CD4-positive, alpha-beta T cell treated with Interleukin-17A for 1 hour (primary cell): ENCODE data around the gene SPTB.

Experiments
- DNase-seq: peaks from one replicate; pipeline ENCODE4 v3.0.0-alpha.2; 2020

The SPTB gene

DNA sequence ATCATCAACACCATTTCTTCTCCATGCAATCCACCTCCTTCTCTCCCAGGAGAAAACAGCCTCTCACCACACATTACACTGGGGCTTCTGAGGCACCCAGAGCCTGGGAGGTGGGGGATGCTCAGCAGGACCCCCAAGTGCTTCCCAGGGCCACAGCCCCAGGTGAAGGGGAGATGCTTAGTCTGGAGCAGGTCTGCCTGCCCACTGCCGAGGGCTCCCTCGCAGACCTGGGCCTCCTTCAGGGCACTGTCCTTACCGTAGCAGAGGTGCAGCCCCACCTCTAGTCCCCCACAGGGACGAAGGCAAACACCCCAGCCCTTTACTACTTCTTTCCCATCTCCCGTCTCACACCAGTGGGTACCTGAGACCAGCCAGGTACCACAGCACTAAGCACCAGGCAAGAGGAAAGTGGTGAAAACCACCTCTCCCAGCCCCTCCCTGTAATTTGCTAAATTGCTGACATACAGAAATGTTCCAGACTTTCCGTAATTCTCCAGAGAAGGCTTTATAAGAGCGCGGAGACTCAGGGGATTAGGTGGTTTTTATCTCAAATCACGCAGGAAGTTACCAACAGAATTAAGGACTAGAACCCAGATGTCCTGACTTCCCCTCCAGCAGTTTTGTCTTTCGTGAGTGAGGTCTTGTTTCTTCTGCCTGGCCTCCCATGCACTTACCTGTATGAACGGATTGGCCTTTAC, 116.5 kb downstream of the SPTB start:
- no peak for DNase-seq

DNA sequence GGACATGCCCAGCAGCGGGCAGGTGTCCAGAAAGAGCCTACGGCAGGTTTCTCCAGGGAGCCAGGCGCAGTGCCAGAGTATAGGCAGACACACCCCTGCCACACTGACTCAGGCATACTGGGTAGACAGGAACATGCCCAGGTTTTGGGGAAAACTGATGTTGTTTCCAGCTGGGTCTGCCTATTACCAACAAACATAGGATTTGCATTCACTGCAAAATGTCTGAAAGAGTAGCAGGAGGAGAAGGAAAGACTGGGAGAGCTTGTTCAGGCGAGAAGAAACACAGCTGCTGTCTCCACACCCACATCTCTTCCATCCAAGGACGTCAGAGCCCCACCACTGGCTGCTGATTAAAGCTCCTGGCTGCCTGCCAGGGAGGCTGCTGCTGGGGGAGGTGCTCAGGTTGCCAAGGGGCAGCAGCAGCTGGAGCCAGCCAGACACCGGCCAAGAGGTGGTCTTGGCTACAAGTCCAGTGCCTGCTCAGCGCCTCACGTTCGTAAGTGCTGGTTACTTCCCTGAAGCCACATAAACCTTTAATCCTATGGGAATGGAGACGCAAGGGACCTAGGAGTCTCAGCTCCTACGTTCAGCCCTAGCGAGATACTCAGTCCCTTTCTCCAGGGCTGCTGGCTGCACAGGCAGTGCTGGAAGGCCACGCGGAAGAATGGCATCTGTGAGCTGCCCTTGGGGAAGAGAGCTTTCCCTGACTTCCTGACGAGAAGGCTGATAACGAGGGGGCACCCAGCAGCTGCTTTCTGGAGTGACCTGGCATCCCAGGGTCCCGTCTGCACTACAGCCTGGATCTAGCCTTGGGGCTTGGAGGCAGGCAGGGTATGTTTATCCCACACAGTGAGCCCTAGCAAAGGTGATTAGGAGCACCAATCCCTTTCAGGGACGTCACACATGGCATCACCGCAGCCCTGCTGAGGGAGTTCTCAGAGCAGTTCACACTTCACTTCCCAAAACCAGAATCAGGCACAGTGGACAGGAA, 117.4 kb downstream of the SPTB start:
- DNase-seq = peak; percentile 49

DNA sequence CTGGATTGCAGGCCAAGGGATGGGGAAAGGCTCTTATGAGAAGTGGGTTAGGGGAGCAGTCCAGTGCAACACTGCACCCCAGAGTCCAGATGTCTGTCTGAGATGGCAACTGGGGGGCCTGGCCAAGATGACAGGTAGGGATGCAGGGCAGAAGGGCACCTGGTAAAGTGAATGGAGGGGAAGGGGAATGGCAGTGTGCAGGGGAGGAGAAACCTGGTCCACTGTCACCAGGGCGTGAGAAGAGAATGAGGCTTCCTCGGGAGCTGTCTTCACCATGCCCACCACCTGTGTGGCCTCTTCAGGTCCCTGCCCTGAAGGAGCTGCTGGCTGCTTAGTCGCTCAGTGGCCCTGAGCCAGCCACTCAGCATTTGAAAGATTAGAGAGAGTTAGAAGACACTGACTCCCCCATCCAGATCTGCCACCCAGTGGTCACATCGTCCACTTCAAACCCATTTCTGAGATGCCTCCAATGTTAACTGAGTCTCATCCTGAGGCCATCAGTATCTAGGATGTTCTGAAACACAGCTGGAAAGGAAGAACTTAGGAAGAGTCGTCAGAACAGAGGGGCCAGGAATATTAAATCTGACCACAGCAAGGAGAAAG, 118.2 kb downstream of the SPTB start:
- DNase-seq = no peak

DNA sequence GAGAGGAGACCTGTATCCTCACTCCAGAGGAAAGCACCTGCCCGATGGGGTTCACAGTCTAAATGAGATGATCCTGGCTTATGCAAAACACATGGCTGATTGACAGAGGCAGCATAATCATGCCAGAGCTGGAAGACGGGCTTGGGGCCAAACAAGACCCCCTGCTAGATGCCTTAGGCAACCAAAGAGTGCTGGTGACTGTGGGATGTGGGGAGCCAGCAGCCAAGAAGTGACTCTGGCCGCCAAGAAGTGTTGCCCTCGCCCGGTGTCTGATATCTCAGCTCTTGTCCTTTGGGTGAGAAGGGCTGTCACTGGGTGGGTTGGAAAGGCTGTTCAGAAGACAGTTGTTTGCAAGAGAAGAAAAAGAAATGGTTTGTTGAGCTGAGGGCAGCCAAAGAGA, 118.8 kb downstream of the SPTB start:
- DNase-seq = no peak

DNA sequence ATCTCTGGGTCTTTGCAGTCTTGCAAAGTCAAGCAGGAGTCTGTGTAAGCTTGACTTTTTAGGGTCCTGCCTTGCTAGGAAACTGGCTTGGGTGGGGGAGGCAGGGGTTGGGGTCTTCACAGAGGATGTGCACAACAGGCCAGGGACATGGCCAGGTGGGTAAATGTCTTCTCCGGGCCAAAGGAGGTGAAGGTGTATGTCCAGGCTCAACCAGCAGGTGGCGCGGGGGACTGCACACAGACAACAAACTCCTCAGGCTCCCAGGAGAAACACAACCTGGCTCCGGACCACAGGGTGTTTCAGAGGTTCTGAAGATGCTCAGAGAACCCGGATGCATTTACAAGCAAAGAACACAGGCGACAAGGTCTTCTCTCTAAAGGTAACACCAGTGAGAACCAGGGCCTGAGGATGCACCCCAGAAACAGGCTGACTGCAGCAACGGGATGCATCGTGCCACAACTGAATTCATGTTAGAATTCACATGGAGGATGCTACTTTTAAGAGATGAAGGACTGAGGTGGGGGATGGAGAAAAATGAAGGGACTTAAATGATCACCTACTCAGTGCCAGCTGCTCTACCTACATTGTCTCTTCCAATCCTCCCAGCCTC, 119.5 kb downstream of the SPTB start:
- peak; percentile 70 for DNase-seq

DNA sequence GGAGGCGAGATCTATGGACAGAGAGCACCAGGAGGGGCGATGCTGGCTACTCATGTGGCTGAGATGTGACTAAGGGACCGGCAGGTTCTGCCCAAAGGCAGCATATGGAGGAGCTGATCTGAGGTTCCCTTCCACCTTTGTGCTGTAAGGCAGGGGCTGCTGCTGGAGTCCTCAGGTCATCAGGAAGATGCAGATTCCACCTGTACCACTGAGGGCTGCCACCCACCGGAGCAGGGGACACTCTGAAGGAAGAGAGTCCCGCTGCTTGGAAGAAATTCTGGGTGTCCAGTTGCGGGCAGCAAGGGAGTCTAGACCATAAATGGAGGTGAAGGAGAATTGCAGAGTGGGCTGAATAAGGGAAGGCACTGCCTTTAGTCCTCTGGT, 120.2 kb downstream of the SPTB start:
- no peak for DNase-seq

DNA sequence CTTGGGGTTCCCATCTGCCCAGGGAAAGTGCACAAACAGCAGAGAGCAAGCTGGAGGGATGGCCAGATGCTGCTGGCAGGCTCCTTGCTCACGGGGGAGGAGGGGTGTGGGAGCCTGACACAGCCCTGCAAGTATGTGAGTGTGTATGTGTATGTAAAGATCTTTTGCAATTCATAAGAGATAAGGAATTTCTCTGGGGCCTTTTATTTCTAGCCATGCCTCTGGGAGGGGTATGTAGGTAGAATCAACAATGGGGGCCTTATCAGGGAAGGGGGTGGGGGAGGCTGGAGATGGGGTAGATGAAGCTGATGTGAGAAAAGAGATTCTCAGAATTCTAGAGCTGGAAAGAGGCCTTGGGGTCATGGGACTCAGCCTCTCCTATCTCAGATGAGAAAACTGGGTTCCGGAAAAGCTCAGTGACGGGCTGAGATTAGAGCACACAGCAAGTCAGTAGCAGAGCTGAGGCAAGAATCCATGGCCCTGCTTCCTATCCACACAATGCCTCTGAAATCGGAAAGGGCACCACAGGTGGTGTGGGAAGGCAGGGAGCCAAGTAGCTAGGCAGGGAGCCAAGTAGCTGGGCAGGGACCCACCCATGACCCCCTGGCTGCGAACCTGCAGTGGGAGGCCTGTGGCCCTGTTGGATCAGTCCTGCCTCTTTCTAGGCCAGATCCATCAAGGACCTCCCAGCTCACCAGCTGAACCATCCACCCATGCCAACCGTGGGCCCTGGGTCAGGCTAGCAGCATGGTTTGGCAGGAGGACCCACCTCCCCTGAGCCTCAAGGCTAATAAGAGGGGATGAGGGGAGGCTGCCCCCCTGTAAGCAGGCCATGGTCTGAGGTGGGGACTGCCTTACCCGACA, 120.8 kb downstream of the SPTB start:
- no peak for DNase-seq

DNA sequence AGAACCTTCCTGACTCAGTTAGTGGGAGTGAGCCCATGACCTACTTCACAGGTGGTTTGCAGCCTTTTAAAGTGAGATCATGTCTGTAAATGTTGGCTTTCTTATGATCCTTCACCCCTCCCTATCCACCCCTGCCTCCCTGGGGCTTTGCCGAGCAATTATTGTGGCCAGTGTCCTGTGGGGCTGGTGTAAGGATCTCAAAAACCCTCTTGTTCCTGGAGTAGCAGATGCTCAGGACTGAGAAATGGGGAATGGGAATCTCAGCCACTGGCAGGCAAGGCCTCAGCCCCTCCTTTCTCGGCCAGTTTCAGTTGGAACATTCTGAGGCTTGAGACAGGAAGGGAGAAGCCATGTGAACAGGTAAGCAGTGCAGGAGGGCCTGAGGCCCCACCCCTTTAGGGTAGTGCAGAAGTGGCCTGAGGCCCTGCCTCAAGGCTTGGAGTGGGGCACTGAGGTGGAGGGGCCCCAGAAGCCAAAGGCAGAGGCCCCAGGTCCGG, 121.6 kb downstream of the SPTB start:
- no peak for DNase-seq

DNA sequence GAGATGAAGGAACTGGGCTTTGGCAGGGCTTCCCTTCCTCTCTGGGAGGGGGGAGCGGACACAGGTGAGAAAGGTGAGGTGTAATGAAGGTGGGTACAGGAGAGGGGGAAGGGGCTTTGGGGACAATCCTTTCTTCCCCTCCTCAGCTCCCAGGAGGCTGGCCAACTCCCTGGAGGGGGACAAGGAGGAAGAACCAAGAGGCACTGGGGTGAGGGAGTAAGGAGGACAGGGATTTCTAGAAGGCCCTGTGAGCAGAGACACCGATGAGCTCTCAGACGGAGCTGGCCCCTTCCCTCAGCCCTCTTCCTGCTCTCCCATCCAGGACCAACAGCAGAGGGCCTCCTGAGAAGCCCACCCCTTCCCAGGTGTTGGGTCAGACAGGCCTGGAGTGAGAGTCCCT, 122.1 kb downstream of the SPTB start:
- DNase-seq = no peak

DNA sequence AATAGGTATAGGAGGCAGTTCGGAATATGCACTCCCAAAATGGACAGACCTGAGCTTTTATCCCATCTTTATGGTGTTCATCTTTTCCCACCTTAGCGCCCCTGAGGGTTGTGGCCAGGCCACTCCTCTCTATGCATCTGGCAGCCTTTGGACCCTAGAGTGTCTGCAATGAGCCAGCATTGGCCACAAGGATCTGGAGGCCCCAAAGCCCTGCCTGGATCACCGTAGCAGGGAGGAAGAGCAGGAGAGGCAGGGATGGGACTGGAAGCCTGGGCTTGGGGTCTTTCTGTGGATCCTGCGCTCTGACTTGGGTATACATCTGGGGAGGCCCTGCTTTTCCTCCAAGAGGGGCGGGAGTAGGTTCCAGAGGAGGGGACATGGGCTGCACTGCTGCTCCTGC, 123.0 kb downstream of the SPTB start:
- DNase-seq = no peak

DNA sequence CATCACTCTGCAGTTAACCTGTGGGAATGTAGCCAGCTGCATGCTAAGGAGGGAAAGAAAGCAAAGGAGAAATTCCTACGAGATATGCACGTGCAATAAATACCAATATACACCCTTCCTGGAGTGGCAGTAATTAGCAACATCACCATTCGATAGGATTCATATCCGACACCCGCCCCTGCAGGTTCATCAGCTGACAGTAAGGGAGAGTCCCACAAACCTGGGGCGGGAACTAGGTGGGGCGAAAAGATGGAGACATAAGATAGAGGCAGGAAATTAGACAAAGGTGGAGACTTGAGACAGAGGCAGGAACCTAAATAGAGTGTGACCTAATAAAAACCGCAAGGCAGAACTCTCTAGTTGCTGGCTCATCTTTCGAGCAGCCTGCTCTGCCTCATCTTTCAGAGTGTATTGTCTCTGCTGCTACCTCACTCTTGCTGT, 123.9 kb downstream of the SPTB start:
- DNase-seq = peak; percentile 89

DNA sequence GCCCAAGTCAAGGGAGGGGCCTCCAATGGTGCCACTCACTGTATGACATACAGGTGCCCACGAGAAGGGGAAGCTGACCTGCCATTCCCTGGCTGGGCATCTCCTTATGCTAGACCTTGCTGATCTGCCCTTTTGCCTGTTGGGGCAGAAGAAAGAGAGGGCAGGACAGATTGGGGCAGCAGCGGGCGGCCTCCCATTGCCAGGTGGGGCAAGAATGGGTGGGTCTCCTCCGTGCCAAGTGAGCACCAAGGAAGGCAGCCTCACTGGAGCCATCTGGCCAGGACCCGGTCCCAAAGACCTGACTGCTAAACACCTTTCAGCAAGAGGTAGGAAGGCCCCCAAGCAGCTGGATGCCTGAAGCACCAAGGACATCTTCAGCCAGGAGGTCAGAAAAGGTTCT, 125.0 kb downstream of the SPTB start:
- DNase-seq = no peak

DNA sequence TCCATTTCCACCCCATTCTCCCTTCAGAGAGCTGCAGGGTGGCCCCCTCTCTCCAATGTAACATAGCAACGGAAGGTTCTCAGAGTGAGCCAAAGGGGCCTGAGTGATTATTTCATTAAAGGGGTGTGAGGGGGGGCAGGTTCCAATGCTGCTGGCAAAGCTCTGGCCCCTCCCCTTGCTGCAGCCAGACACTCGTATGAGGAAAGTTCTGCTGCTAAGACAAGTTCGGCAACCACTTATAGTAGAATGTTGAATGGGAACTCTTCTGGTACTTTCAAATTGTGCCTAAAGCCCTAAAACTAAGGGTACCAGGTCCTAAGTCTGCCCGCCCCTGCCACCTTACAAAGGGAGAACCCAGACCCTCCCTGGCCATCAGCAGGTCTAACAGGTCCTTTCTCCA, 125.7 kb downstream of the SPTB start:
- DNase-seq = no peak

DNA sequence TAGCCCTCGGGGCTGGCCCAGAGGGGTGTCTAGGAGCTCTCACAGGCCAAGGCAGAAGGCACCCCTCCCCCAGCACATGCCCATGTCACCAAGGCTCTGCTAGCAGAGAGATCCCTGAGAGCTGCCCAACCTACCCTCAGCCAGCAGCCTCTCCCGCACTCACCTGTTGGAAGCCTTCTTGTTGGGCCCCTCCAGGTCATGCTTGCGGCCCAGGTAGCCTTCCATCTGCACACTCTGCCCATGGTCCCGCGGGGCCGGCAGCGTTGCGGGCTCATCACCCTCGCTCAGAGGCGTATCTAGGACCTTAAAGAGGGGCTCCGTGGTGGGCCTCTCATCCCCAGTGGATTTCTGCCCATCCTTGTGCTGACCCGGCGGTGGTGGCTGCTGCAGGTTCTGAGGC, 126.3 kb downstream of the SPTB start:
- no peak for DNase-seq

DNA sequence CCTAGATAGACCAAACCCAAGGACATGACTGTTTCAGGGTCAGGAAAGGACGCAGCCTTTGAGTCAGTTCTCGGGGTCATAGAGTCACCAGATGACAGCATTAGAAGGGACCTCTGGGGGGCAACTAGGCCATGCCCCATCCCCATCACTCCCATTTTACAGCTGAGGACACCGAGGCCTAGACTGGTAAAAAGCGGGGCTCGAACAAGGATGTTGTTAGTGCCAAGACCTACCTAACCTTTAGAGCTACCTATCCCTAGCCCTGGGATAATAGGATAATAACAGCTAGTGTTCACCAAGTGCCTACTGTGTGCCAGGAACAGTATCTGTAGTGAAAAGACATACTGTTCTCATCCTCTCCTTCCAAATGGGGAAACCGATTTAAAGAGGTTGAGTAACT, 126.8 kb downstream of the SPTB start:
- no peak for DNase-seq

DNA sequence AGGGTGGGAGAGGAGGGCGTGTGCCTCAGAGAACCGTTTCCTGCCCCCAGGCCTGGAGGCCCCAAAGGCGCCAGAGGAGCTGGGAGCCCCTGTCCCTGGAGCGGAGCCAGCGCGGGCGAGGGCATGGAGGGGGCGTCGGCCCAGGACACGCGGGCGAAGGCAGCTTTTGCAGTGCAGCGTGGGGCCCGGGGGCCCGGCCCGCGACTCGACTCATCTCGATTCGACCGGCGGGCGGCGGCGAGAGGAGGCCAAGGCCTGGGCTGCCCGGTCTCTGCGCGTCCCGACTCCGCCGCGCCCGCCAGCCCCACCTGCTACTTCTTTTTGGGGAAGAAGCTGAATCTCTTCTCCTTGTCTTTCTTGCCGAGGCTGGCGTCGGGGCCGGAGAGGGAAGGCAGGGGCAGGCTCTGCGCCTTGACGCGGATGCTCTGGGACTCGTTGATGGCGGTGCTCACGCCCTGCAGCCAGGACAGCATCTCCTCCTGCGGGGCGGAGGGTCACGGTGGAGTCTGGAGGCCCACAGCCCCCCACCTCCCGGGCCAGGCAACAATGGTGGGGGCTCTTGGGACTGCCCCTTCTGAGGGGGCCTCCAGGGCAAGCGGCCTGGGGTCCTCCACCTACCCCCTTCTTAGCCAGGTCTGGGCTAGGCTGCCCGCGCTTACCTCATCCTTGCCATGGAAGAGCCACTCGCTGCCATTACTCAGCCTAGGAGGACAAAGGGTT, 130.6 kb downstream of the SPTB start:
- no peak for DNase-seq

DNA sequence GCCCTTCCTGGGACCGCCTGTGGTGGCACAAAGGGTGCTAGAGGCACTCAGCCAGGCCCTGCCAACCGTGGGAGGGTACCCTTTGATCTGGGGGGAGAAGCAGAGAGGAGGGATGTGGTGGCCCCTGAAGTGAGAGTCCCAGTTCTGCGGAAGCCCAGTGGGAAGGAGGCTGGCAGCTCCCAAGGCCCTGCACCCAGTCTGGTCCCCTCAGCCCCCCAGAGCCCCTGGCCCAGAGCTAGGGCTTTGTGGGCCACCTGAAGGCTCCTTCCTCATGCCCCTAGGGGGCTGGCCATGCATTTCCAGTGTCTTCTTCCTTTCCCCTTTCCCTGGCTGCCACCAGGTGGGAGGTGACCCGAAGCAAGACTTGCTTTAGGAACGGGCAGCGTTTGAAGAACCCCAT, 131.2 kb downstream of the SPTB start:
- no peak for DNase-seq

DNA sequence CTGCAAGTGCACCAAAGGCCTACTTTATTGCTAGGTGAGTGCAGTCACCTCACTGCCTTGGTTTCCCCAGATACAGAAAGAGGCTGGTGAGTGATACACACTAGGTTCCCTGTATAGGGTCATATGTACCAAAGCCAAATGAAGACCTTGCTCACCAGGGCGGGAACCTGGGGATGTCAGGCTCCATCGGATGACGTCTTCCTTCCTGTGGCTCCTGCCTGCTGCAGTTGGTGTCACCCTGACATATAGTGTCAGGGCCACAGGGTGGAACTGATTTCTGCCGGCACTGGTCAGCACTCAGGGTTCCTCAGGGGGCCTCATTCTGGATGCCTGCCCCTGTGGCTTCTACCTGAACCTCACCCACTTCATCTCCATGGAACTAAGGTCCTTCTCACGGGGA, 132.4 kb downstream of the SPTB start:
- no peak for DNase-seq

DNA sequence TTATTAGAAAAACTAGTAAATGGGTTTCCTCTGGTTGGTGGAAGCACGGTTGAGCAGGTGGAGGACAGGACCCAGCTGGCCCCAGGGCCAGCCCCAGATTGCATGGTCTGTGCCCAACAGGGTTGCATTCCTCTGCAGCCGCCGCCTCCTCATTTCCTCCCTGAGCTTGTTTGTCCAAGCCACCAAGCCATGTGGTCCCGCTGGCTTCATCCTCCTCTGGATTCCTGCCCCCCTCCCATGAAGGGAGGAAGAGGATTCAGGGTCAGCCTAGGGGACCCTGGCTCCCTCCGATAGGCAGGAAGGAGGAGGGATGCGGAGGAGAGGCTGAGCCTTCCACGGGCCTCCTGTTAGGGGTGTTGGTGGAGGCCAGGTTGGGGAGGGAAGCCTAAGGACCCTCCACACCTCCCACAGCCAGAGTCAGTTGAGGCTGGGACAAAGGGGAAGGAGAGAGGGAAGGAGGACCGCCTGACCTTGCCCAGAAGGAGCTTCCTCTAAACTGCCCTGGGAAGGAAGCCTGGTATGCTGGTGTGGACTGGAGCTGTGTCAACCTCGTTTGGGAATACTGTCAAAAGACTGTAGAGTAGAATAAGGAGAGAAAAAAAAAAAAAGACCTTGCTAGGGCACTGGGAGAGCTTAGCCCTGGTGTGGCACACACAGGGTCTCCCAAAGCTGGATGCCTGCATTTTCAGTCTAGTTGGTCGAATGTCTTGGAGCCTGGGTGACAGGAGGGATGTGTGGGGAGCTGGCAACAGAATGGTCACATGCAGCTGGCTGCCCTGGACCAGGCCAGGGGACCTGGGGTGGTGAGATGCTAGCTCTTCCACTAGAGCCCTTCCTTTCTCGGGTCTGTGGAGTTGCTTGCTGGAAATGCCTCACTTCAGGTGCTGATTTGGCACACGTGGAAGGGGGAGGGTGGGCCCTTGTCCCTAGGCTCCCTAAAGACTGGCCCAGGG, 133.1 kb downstream of the SPTB start:
- no peak for DNase-seq

DNA sequence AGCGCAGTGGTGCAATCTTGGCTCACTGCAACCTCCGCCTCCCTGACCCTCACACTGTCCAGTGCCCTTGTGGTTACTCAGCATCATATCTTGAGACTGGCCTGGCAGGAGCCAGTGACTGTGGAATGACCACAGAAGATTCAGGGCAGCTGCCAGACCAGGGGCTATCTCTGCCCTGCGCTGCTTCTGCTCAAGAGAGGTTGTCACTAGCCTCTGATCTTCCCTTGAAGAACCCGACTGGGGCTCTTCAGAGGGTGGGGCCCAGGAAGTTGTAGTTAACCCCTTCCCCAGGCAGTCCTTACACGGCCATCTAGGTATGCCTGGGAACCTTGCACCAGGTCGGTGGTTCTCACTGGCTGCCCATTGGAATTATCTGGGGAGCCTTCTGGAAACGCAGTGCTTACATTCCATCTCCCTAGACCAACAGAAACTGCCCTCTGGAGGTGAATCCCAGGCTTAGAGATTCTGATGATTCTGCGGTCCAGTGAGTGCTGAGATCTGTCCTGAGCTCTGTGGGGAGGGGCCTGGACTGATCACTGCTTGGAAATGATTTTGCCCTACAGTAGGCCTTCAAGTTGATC, 134.1 kb downstream of the SPTB start:
- no peak for DNase-seq
